ENCODE data around the gene OSBPL10.

OSBPL10 gene

DNA sequence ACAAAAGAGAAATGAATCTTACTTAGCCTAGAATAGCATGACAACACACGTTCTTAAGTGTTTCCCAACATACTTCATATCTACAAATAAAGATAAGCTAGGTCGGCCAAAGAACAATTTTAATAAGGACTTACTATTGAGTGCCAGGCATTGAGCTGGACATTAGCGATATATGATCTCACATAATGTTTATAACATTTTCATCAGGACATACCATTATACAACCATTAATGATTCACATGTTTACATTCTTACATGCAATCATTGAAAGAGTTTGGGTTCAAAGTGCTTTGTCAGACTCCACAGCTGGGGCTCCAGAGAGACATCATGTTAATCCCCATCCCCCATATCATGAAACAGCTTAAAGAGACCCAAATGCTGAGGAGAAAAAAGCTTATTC, 259.4 kb downstream of the OSBPL10 start:
- H3K4me1 Mint-ChIP-seq, result peaks cover 13% of the 10 kb centered on the region
- no peak overlapping the region for H3K4me3 Mint-ChIP-seq
- H3K36me3 Mint-ChIP-seq (ENCODE audit: low read depth), result no peaks in the 10 kb centered on the region
- TF ChIP-seq, protein P1, sequence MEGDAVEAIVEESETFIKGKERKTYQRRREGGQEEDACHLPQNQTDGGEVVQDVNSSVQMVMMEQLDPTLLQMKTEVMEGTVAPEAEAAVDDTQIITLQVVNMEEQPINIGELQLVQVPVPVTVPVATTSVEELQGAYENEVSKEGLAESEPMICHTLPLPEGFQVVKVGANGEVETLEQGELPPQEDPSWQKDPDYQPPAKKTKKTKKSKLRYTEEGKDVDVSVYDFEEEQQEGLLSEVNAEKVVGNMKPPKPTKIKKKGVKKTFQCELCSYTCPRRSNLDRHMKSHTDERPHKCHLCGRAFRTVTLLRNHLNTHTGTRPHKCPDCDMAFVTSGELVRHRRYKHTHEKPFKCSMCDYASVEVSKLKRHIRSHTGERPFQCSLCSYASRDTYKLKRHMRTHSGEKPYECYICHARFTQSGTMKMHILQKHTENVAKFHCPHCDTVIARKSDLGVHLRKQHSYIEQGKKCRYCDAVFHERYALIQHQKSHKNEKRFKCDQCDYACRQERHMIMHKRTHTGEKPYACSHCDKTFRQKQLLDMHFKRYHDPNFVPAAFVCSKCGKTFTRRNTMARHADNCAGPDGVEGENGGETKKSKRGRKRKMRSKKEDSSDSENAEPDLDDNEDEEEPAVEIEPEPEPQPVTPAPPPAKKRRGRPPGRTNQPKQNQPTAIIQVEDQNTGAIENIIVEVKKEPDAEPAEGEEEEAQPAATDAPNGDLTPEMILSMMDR (IDR thresholded peaks at IDR 0.05), result no peak
- DNase-seq, result no peak
- H3K27ac Mint-ChIP-seq, result no peak overlapping the region
- H3K27me3 Mint-ChIP-seq (ENCODE audit: low read depth, poor library complexity), result peaks cover 5% of the 10 kb centered on the region
- no peaks in the 10 kb centered on the region for H3K9me3 Mint-ChIP-seq

DNA sequence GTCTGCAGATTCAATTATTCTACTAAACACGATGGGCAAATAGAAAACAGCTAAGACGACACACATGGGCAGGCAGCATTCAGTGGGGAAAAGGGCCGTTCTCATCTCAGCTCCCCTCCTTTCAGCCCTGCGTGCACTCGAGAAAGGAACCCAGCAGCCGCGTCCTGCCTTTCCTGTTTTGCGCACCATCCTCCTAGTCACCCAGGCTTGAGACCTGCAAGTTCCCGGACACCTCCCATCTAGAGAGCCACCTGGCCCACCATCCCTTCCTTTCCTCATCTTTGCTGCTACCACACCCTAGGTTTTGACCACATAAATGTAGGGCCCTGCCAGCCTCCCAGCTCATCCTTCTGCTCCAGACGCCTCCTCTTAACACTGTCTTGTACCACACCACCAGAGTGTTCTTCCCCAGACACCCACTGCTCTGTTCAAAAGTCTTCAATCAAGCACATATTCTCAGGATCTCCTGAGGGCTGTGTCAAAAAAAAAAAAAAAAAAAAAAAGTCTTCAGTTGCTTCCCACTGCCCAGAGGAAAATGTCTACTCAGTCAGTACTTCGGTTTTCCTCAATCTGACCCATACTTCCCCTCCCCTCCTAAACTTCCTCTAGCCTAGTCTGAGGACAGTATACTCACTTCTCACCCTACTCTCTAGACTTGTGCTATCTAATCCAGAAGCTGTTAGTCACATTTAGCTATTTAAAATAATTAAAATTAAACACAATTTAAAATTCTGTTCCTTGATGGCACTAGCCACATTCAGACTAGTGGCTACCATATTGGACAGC, 266.4 kb downstream of the OSBPL10 start:
- H3K27me3 Mint-ChIP-seq (ENCODE audit: low read depth, poor library complexity), result peaks cover 3% of the 10 kb centered on the region
- H3K36me3 Mint-ChIP-seq (ENCODE audit: low read depth), result peaks cover 26% of the 10 kb centered on the region
- H3K4me1 Mint-ChIP-seq, result peaks cover 21% of the 10 kb centered on the region
- TF ChIP-seq, protein P1 (IDR thresholded peaks at IDR 0.05), result no peak
- DNase-seq, result no peak
- no peak overlapping the region for H3K4me3 Mint-ChIP-seq
- peak overlapping the region; percentile 63 for H3K27ac Mint-ChIP-seq
- H3K9me3 Mint-ChIP-seq, result peaks cover 28% of the 10 kb centered on the region

- peaks cover 5% of the 10 kb centered on the region for H3K27me3 Mint-ChIP-seq (ENCODE audit: low read depth, poor library complexity)
- DNase-seq, result no peak
- peak overlapping the region; percentile 63 for H3K27ac Mint-ChIP-seq
- TF ChIP-seq, protein P1 (IDR thresholded peaks at IDR 0.05), result no peak
- no peak overlapping the region for H3K4me3 Mint-ChIP-seq
- peaks cover 26% of the 10 kb centered on the region for H3K36me3 Mint-ChIP-seq (ENCODE audit: low read depth)
- peaks cover 28% of the 10 kb centered on the region for H3K9me3 Mint-ChIP-seq
- peaks cover 21% of the 10 kb centered on the region for H3K4me1 Mint-ChIP-seq
Measured at GRCh38 chr3:31713816-31714215, 267.2 kb downstream of the OSBPL10 start.

DNA sequence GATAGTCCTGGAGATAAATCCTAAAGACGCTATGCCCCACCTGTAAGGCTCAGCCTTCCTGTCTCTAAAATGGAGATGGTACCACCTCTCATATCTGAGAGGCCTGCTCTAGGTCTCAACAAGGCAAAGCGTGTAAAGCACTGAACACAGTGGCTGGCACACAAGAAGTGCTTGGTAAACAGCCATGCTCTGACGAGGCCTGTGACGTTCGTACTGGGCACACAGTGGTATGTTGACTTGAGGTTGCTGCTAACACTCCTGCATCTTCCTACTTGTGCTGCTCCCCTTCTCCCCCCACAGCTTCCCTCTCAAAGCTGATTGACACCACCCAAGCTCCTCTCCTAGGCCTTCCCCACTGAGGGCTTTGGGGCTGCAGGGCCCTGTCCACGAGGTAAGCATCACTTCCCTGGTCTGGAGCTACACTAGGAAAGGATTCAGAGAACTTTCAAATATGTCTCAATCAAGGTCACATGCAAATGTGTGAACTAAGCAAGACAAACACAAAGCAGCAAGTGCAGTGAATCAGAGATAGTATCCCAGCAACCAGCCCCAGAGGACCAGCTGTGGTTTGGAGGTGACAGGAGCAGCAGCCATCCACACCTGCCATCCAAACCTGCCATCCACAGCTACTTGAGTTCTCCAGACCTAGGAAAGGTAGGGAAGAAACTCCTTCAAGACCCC, 270.8 kb downstream of the OSBPL10 start:
- TF ChIP-seq, protein P1 (IDR thresholded peaks at IDR 0.05), result no peak
- Mint-ChIP-seq H3K9me3 (peaks cover 28% of the 10 kb centered on the region), H3K27me3 (ENCODE audit: low read depth, poor library complexity) (peaks cover 5% of the 10 kb centered on the region), H3K36me3 (ENCODE audit: low read depth) (peaks cover 26% of the 10 kb centered on the region), H3K4me1 (peaks cover 19% of the 10 kb centered on the region), H3K27ac (no peak overlapping the region), H3K4me3 (no peak overlapping the region)
- DNase-seq, result no peak

DNA sequence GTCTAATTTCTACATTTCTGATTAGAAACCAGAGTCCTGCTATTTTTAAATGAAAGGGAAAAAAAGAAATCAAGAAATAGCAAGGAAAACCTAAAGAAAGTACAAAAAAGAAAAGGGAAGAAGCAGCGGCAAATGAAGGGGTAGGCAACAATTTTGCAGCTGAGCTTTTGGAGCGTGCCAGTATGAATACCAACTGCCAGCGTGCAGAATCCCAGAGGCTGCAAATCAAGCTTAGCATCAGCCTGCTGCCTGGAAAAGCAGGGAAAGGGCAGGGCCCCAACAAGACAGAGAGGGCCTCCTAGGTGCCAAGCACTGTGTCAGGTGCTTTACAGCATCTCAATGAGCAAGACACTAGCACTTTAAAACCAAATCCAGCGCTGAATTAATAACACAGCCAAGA, 271.5 kb downstream of the OSBPL10 start:
- H3K4me3 Mint-ChIP-seq, result no peak overlapping the region
- H3K36me3 Mint-ChIP-seq (ENCODE audit: low read depth), result peaks cover 26% of the 10 kb centered on the region
- no peak for DNase-seq
- TF ChIP-seq, protein P1 (IDR thresholded peaks at IDR 0.05), result no peak
- H3K27me3 Mint-ChIP-seq (ENCODE audit: low read depth, poor library complexity), result peaks cover 5% of the 10 kb centered on the region
- no peak overlapping the region for H3K27ac Mint-ChIP-seq
- peaks cover 20% of the 10 kb centered on the region for H3K4me1 Mint-ChIP-seq
- peaks cover 28% of the 10 kb centered on the region for H3K9me3 Mint-ChIP-seq

All from nephron progenitor cell (in vitro differentiated cells).